Measurements from ENCODE around the gene ADAT2. TPM values are rescaled to one million over a fixed set of nuclear protein-coding genes. Genes with fewer than 3 reads are reported as not detected.

ADAT2 gene
- polyA plus RNA-seq, 3 donors = 2.5 to 3.9 (median 2.8) TPM

DNA sequence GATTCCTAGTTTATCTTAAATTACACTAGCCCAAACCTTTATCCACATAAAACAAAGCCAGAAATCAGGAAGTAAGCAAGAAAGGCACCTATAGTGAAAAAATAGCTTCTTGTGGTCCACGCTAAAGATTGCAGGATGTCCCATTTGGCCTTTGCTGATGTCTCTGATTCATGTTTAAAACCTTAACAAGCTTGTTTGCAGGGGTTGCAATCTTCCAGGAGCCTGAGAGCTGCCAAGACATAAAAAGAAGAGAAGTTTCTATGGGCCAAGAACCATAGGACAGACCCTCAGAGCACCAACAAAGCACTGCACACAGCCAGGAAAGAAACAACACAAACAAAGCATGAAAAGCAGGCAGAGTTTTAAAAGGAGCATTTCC lies 49.4 kb downstream of the ADAT2 start:
- no peak overlapping the region for H3K27ac ChIP-seq (ENCODE audit: low read depth, low read length)
- 49 to 78% (median 60%) methylated on average over 1 of the region's 1 CpG for WGBS, 3 donors

GRCh38 chr6:143400258-143401067 lies 50.0 kb downstream of the ADAT2 start:
- 32 to 48% (median 42%) methylated on average over 6 of the region's 6 CpGs for WGBS, 3 donors
- no peak overlapping the region for H3K27ac ChIP-seq (ENCODE audit: low read depth, low read length)

DNA sequence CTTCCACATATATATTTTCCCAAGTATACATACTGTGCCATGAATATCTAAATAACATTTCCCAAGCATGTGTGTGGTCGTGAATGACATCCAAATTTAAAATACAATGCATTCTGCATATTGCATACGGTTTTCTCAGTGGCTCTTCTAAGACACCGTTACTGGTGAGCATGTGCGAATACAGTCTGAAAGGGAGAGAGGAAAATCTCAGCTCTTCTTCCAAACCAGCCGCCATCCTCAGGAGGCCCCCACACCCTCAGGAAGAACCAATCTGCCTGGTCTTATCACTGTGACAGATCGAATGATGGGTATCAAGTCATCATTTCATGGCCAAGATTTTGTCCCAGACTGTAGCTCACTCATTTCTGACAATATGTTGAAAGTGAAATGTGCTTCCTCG lies 50.7 kb downstream of the ADAT2 start:
- no peak overlapping the region for H3K27ac ChIP-seq (ENCODE audit: low read depth, low read length)
- WGBS, 3 donors = 73 to 83% (median 76%) methylated on average over 7 of the region's 7 CpGs

GRCh38 chr6:143399176-143399575 lies 51.3 kb downstream of the ADAT2 start:
- no peak overlapping the region for H3K27ac ChIP-seq (ENCODE audit: low read depth, low read length)
- WGBS, 3 donors = 76 to 93% (median 84%) methylated on average over 5 of the region's 5 CpGs

- 40 to 67% (median 64%) methylated on average over 16 of the region's 16 CpGs for WGBS, 3 donors
- no peak overlapping the region for H3K27ac ChIP-seq (ENCODE audit: low read depth, low read length)
Observed at GRCh38 chr6:143397227-143398222, 53.0 kb downstream of the ADAT2 start.

DNA sequence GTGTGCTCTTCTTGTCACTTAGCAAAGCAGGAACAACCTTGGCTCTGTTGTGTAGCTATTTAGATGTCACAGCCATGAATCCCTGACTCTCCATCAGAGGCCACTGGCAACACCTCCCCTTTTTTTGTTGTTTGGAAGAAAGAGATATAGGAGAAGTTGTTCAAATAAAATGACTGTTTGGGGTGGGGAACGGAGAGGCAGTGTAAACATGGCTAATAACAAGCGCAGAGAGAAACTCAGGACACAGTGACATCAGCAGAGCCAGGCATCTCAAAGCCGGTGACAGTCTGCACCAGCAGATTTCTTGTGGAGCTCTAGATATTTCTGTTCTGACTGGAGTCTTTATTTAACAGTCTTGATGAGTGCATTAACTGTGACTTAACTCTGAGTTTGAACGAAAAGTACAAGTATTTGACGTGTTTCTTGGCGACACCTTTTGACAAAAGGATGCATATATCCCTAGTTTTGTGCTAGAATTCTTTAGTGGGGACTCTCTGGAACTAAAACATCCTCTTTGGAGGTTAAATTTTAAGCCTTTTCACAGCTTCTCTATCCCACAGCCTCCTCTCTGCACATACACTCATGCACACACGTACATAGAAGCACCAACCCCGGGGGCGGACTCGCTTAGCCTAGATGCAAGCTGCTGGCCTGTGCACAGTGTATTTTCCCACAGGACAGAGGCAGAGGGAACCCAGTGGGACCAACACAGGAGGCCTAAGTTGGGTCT lies 53.8 kb downstream of the ADAT2 start:
- WGBS, 3 donors = 66 to 91% (median 89%) methylated on average over 10 of the region's 10 CpGs
- H3K27ac ChIP-seq (ENCODE audit: low read depth, low read length) = no peak overlapping the region

DNA sequence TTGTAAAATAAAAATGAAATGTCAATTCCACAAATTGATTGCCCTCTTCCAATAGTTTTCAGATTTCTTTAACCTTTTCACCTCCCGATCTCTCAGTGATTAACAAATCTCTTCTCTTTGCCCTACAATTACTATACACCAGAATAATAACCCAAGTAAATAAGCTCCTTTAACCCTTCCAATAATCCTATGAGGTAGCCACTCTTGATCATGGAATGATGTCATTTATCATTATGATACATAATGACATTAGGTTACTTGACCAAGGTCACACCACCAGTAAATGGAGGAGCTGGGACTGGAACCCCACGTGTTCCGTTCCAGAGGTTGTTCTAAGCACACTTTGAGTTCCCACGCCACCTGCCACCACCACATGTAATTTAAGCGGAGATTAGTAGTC lies 54.8 kb downstream of the ADAT2 start:
- WGBS, 3 donors = 86 to 96% (median 96%) methylated on average over 5 of the region's 5 CpGs
- H3K27ac ChIP-seq (ENCODE audit: low read depth, low read length) = no peak overlapping the region

- WGBS, 3 donors = 80 to 89% (median 82%) methylated on average over 4 of the region's 4 CpGs
- H3K27ac ChIP-seq (ENCODE audit: low read depth, low read length) = no peak overlapping the region
Observed at GRCh38 chr6:143394389-143394788, 56.1 kb downstream of the ADAT2 start.

DNA sequence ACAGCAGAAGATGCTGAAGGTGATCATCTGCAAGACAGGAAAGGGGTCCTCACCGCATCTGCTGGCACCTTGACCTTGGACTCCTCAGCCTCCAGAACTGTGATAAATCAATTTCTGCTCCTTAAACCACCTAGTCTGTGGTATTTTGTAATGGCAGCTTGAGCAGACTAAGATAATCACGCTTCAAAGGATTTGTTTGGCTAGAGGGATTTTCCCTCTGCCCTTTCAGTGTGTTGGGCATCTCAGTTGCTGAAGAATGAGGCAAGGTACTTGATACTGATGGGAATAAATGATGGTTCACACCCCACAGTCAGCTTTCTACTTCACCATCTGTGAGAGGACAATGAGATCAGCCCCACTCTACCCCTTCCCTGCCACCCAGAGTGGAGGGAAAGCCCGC lies 60.2 kb downstream of the ADAT2 start:
- no peak overlapping the region for H3K27ac ChIP-seq (ENCODE audit: low read depth, low read length)
- WGBS, 3 donors = 90 to 94% (median 90%) methylated on average over 3 of the region's 3 CpGs

DNA sequence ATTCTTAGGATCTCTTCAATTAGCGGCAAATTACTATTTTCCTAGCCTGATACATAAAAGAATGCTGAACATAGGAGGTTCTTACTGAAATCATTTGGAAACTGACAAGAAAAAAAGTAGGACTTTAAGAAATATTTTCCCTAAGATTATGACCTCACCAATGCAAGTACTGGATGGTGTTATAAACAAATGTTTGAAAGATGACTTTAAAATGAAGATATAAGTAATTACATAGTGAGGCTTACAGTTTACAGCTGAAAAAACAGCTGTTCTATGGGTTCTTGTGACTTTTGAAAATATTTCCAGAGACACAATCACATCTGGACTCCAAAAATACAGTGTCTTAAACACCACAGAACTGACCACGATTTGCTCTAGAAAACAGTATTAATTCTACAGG lies 64.9 kb downstream of the ADAT2 start:
- no peak overlapping the region for H3K27ac ChIP-seq (ENCODE audit: low read depth, low read length)
- 85 to 88% (median 88%) methylated on average over 2 of the region's 2 CpGs for WGBS, 3 donors

GRCh38 chr6:143376861-143377260 lies 73.6 kb downstream of the ADAT2 start:
- H3K27ac ChIP-seq (ENCODE audit: low read depth, low read length) = no peak overlapping the region

- H3K27ac ChIP-seq (ENCODE audit: low read depth, low read length) = no peak overlapping the region
- 91 to 92% (median 91%) methylated on average over 3 of the region's 3 CpGs for WGBS, 3 donors
Observed at GRCh38 chr6:143376375-143376774, 74.1 kb downstream of the ADAT2 start.

- no peak overlapping the region for H3K27ac ChIP-seq (ENCODE audit: low read depth, low read length)
- WGBS, 3 donors = 76 to 87% (median 78%) methylated on average over 5 of the region's 5 CpGs
Observed at GRCh38 chr6:143375022-143375585, 75.4 kb downstream of the ADAT2 start.

DNA sequence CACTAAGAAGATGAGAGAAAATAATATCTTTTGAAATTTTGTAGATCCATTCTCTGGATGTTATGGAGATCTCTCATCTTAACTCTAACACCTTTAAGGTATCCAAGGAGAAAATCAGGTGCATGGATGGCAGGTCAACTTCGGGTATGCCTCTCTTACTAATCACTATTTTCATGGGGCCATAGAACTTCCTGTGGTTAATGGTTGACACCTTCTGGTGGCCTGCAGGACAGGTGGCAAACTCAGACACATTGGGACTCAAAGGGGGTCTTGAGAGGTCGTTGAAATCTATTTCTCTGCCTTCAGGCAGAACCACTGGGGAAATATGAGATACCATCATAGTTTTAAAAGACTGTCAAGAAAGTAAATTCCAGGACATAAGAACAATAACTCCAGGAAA lies 76.5 kb downstream of the ADAT2 start:
- WGBS, 3 donors = 38 to 51% (median 46%) methylated on average over 2 of the region's 2 CpGs
- no peak overlapping the region for H3K27ac ChIP-seq (ENCODE audit: low read depth, low read length)

Other genes with a start within 250 kb of the ADAT2 start
- gene PEX3, start 110 bp upstream of the ADAT2 start, polyA plus RNA-seq = 1 to 10 TPM; 4.7 to 8.7 (median 5.8) TPM
- gene FUCA2, start 61.0 kb upstream of the ADAT2 start, polyA plus RNA-seq = 10 to 100 TPM; 21.7 to 29.2 (median 25.6) TPM
- 10 to 100 TPM in 1 of 3 donors, 1 to 10 TPM in 2; 1.6 to 11.6 (median 9.0) TPM for gene PHACTR2, start 227.3 kb upstream of the ADAT2 start, polyA plus RNA-seq